ENCODE data around the gene UBXN11. TPM values are rescaled to one million over a fixed set of nuclear protein-coding genes. Genes with fewer than 3 reads are reported as not detected.
A peak's percentile ranks its signal among the peaks of the same experiment; 100 is the strongest.

The UBXN11 gene
- total and polyA plus RNA-seq, 2 of the 13 experiments (the other 11 are each of a cell fraction or from before 2014, with no cell fraction given) = 9.3 to 10.4 TPM

GRCh38 chr1:26306290-26307229, at the start of gene UBXN11 (continued):
- no peak for TF ChIP-seq ZBTB44 (CRISPR knock-in tag; IDR thresholded peaks at IDR 0.05)
- TF ChIP-seq ZNF335 (CRISPR knock-in tag; IDR thresholded peaks at IDR 0.05) = no peak
- no peak for TF ChIP-seq TBL1XR1 (IDR thresholded peaks at IDR 0.05; ENCODE audit: borderline replicate concordance, low read length, partially characterized antibody)
- no peak for TF ChIP-seq ZNF121 (CRISPR knock-in tag; IDR thresholded peaks at IDR 0.05)
- no peak for TF ChIP-seq MLLT10 (CRISPR knock-in tag; IDR thresholded peaks at IDR 0.05)
- TF ChIP-seq NPAS2 (CRISPR knock-in tag; IDR thresholded peaks at IDR 0.05; ENCODE audit: borderline replicate concordance) = no peak
- TF ChIP-seq FOSL2 (CRISPR knock-in tag; IDR thresholded peaks at IDR 0.05) = no peak
- no peak for TF ChIP-seq SNAPC4 (CRISPR knock-in tag; IDR thresholded peaks at IDR 0.05)
- TF ChIP-seq GATAD2A (CRISPR knock-in tag; IDR thresholded peaks at IDR 0.05) = no peak
- TF ChIP-seq, protein P1, sequence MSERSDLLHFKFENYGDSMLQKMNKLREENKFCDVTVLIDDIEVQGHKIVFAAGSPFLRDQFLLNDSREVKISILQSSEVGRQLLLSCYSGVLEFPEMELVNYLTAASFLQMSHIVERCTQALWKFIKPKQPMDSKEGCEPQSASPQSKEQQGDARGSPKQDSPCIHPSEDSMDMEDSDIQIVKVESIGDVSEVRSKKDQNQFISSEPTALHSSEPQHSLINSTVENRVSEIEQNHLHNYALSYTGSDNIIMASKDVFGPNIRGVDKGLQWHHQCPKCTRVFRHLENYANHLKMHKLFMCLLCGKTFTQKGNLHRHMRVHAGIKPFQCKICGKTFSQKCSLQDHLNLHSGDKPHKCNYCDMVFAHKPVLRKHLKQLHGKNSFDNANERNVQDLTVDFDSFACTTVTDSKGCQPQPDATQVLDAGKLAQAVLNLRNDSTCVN (CRISPR knock-in tag; IDR thresholded peaks at IDR 0.05; ENCODE audit: borderline replicate concordance) = no peak
- TF ChIP-seq ATRX (CRISPR knock-in tag; IDR thresholded peaks at IDR 0.05; ENCODE audit: borderline replicate concordance) = no peak
- TF ChIP-seq, protein P2, sequence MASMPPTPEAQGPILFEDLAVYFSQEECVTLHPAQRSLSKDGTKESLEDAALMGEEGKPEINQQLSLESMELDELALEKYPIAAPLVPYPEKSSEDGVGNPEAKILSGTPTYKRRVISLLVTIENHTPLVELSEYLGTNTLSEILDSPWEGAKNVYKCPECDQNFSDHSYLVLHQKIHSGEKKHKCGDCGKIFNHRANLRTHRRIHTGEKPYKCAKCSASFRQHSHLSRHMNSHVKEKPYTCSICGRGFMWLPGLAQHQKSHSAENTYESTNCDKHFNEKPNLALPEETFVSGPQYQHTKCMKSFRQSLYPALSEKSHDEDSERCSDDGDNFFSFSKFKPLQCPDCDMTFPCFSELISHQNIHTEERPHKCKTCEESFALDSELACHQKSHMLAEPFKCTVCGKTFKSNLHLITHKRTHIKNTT (CRISPR knock-in tag; IDR thresholded peaks at IDR 0.05) = no peak
- TF ChIP-seq NR2C2 (CRISPR knock-in tag; IDR thresholded peaks at IDR 0.05; ENCODE audit: borderline replicate concordance) = no peak
- TF ChIP-seq ZNF496 (CRISPR knock-in tag; IDR thresholded peaks at IDR 0.05; ENCODE audit: insufficient replicate concordance) = no peak
- TF ChIP-seq NCOA1 (CRISPR knock-in tag; IDR thresholded peaks at IDR 0.05) = 0 out of 2 replicates have a peak, but pooled peaks have one; percentile 33
- peak; percentile 39; the same call in 1 of the 2 replicates for TF ChIP-seq ZMYM4 (CRISPR knock-in tag; IDR thresholded peaks at IDR 0.05)
- TF ChIP-seq PAF1 (CRISPR knock-in tag; IDR thresholded peaks at IDR 0.05) = no peak
- TF ChIP-seq ZNF547 (CRISPR knock-in tag; IDR thresholded peaks at IDR 0.05) = no peak
- TF ChIP-seq, protein P3, sequence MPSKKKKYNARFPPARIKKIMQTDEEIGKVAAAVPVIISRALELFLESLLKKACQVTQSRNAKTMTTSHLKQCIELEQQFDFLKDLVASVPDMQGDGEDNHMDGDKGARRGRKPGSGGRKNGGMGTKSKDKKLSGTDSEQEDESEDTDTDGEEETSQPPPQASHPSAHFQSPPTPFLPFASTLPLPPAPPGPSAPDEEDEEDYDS (CRISPR knock-in tag; IDR thresholded peaks at IDR 0.05) = peak; percentile 50
- TF ChIP-seq ZFYVE20 (CRISPR knock-in tag; IDR thresholded peaks at IDR 0.05; ENCODE audit: borderline replicate concordance, low read depth) = no peak
